Spinal cord (tissue), 10 donors: ENCODE results near the gene NRIP2. TPM values are rescaled to one million over a fixed set of nuclear protein-coding genes. Genes with fewer than 3 reads are reported as not detected.

ENCODE experiments used
- DNase-seq, 6 donors: peaks; one replicate each; pipeline versions ENCODE4 v3.0.0 to v3.0.0-alpha.2; 2013 to 2015; ENCODE audit warnings: low spot score in 6 of 6, low read depth in 4 of 6
- H3K27ac ChIP-seq: one replicate; pipeline ENCODE4 v1.5.1; 2013; ENCODE audit warnings: low read depth, low read length, control low read depth
- H3K27me3 ChIP-seq: one replicate; pipeline ENCODE4 v1.6.1; 2013; ENCODE audit warnings: low read length; ENCODE audit not compliant: control insufficient read depth, insufficient read depth
- H3K36me3 ChIP-seq: one replicate; pipeline ENCODE4 v1.6.1; 2013; ENCODE audit warnings: low read length; ENCODE audit not compliant: control insufficient read depth, insufficient read depth
- H3K4me1 ChIP-seq: one replicate; pipeline ENCODE4 v1.6.1; 2013; ENCODE audit warnings: low read length; ENCODE audit not compliant: control insufficient read depth, insufficient read depth
- H3K4me3 ChIP-seq: one replicate; pipeline ENCODE4 v1.5.1; 2013; ENCODE audit warnings: low read depth, low read length, control low read depth
- H3K9me3 ChIP-seq: one replicate; pipeline ENCODE4 v1.6.1; 2013; ENCODE audit warnings: low read length; ENCODE audit not compliant: control insufficient read depth, insufficient read depth
- WGBS: methylation state at CpG from one replicate; pipeline ENCODE4 v1.1.5; 2013; ENCODE audit warnings: missing lambda C conversion rate; ENCODE audit not compliant: insufficient coverage; 5-methylcytosine and 5-hydroxymethylcytosine counted together
- polyA plus RNA-seq, 2 donors: library from polyadenylated mRNA; unstranded; fragments of 120-200 nt; gene quantifications; one replicate each; pipeline ENCODE4 v1.2.1, GENCODE V29; 2013; ENCODE audit not compliant: insufficient read length in 2 of 2
- total RNA-seq, 2 donors: library from RNA; depleted of rRNA in 1 of 2; stranded (reverse); fragments of 120-200 nt in 1 of 2; fragments of >200 nt in 1 of 2; gene quantifications; one replicate each; pipeline versions ENCODE4 v1.2.3 to v1.2.4, GENCODE V29; 2013 to 2014
- donor health status: healthy.

Gene NRIP2
- total and polyA plus RNA-seq, 4 donors, result 1.9 to 8.2 (median 4.2) TPM

DNA sequence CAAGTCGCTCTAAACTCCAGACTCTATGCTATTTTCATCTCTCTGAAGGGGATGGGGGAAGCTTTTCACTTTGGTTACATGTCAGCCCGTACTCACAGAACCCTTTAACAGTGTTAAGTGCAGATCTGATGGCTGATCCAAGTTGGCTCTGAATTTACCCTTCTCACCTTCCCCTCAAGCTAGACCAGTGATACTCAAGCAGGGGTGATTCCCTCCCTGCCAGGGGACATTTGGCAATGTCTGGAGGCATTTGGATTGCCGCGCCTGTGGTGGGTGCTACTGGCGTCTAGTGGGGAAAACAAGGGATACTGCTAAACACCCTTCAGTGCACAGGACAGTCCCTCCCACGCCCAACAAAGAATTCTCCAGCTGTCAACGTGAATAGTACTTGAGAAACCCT, 28.0 kb upstream of the NRIP2 start:
- peaks cover 30% of the 10 kb centered on the region for H3K36me3 ChIP-seq
- no peak overlapping the region for H3K27ac ChIP-seq
- no peaks in the 10 kb centered on the region for H3K9me3 ChIP-seq
- no peak overlapping the region for H3K4me3 ChIP-seq
- DNase-seq, result no peak
- H3K27me3 ChIP-seq, result no peaks in the 10 kb centered on the region
- WGBS, result 94% methylated on average over 5 of the region's 7 CpGs
- H3K4me1 ChIP-seq, result no peaks in the 10 kb centered on the region

DNA sequence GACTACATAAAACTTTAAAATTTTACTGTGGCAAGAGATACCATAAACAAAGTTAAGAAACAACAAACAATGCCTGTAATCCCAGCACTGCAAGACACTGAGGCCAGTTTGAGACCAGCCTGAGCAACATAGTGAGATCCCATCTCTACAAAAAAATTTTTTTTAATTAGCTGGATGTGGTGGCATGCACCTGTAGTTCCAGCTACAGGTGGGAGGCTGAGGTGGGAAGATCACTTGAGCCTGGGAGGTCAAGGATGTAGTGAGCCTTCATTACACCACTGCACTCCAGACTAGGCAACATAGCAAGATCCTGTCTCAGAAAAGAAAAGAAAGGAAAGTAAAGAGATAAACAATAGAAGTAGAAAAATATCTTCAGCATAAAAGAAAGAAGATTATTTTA, 25.3 kb upstream of the NRIP2 start:
- no peak for DNase-seq
- Histone ChIP-seq H3K4me3 (no peak overlapping the region), H3K4me1 (no peaks in the 10 kb centered on the region), H3K9me3 (no peaks in the 10 kb centered on the region), H3K27me3 (no peaks in the 10 kb centered on the region), H3K36me3 (peaks cover 31% of the 10 kb centered on the region), H3K27ac (no peak overlapping the region)

- no peaks in the 10 kb centered on the region for H3K9me3 ChIP-seq
- no peak overlapping the region for H3K27ac ChIP-seq
- no peaks in the 10 kb centered on the region for H3K27me3 ChIP-seq
- peaks cover under 1% of the 10 kb centered on the region for H3K4me1 ChIP-seq
- H3K36me3 ChIP-seq, result peaks cover 25% of the 10 kb centered on the region
- DNase-seq, result no peak
- WGBS, result 91% methylated on average over 6 of the region's 12 CpGs
- no peak overlapping the region for H3K4me3 ChIP-seq
Measured at GRCh38 chr12:2858944-2859421, 24.1 kb upstream of the NRIP2 start.

DNA sequence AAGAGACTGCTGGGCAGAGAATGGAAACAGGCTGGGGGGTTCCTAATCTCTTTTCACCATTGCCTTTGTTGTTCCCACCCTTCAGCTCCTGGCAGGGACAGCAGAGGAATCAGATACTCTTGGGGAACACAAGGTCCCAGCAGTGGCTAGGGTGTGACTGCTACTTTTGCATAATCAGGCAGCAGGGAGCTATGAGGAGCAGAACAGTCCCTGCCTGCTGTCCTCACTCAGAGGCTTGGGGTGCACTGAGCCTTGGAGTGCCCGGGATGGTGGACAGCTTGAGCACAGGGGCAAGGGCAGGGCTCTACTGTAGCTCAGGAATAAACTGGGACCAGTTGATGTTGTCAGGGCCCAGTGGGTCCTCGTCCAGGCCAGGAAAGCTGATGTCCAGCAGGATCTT, 23.5 kb upstream of the NRIP2 start:
- Histone ChIP-seq H3K4me1 (peaks cover 6% of the 10 kb centered on the region), H3K4me3 (no peak overlapping the region), H3K27ac (no peak overlapping the region), H3K36me3 (peaks cover 22% of the 10 kb centered on the region), H3K27me3 (no peaks in the 10 kb centered on the region), H3K9me3 (no peaks in the 10 kb centered on the region)
- DNase-seq, result no peak
- 88% methylated on average over 2 of the region's 2 CpGs for WGBS

DNA sequence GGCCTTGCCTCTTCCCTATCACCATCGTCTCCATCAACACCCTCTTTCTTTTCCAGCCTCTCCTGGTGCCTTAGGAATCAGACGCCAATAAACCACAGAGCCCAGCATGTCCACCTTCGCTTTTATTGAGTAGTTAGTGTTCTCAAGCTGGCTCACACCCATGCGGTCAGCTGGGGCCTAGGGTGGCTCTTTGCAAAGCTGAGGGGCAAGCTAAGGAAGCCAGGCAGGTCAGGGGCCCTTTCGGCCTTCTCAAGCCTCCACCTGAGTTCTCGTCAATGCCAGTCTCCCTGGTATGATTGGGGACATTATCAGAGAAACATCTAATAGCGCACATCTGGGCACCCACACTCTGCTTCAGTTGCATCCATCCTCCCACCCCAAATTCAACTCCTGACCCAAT, 22.7 kb upstream of the NRIP2 start:
- no peak overlapping the region for H3K4me3 ChIP-seq
- H3K27me3 ChIP-seq, result no peaks in the 10 kb centered on the region
- 96% methylated on average over 5 of the region's 7 CpGs for WGBS
- H3K9me3 ChIP-seq, result no peaks in the 10 kb centered on the region
- H3K36me3 ChIP-seq, result peaks cover 20% of the 10 kb centered on the region
- no peak for DNase-seq
- no peak overlapping the region for H3K27ac ChIP-seq
- H3K4me1 ChIP-seq, result peaks cover 6% of the 10 kb centered on the region

DNA sequence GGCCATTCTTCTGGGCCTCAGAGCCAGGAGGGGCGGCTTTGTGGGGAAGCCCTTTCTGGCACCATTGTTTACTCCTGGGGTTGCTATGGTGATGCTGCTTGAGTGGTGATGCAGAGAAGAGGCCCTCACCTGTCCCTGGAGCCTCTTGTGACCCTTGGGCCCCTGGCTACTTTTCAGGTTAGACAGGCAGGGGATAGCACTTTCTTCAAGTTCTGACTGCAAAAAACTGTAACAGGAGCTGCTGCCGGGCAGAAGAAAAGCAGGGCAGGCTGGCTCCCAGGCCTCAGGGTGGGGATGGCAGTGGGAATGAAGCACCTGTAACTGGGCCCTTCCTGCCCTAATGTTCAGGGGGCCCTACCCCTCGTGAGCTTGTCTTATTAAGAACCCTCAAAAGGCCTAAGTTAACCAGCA, 22.2 kb upstream of the NRIP2 start, which contains the start of gene TEX52:
TSS of gene TEX52 (minus strand) at position 19 of the 411 bp plus-strand sequence. CDS start at position 6, 13 bp downstream.
- peaks cover 20% of the 10 kb centered on the region for H3K36me3 ChIP-seq
- 85% methylated on average over 3 of the region's 3 CpGs for WGBS
- no peaks in the 10 kb centered on the region for H3K27me3 ChIP-seq
- H3K27ac ChIP-seq, result no peak within 1 kb of the TSS
- no peak within 1 kb of the TSS for H3K4me3 ChIP-seq
- no peak for DNase-seq
- no peaks in the 10 kb centered on the region for H3K9me3 ChIP-seq
- H3K4me1 ChIP-seq, result peaks cover 6% of the 10 kb centered on the region

GRCh38 chr12:2856051-2856450, 21.2 kb upstream of the NRIP2 start:
- Histone ChIP-seq H3K9me3 (no peaks in the 10 kb centered on the region), H3K4me1 (peaks cover 6% of the 10 kb centered on the region), H3K27ac (no peak overlapping the region), H3K4me3 (no peak overlapping the region), H3K36me3 (peaks cover 20% of the 10 kb centered on the region), H3K27me3 (no peaks in the 10 kb centered on the region)
- no peak for DNase-seq
- no CpG with 5 or more reads among the region's 3 CpGs for WGBS

GRCh38 chr12:2855546-2855945, 20.7 kb upstream of the NRIP2 start:
- Histone ChIP-seq H3K4me3 (no peak overlapping the region), H3K27me3 (no peaks in the 10 kb centered on the region), H3K36me3 (peaks cover 20% of the 10 kb centered on the region), H3K9me3 (no peaks in the 10 kb centered on the region), H3K27ac (no peak overlapping the region), H3K4me1 (peaks cover 6% of the 10 kb centered on the region)
- 87% methylated on average over 7 of the region's 7 CpGs for WGBS
- DNase-seq, result no peak

- DNase-seq, result no peak
- 84% methylated on average over 20 of the region's 25 CpGs for WGBS
- H3K36me3 ChIP-seq, result peaks cover 20% of the 10 kb centered on the region
- peaks cover 6% of the 10 kb centered on the region for H3K4me1 ChIP-seq
- H3K27ac ChIP-seq, result no peak overlapping the region
- no peak overlapping the region for H3K4me3 ChIP-seq
- H3K27me3 ChIP-seq, result no peaks in the 10 kb centered on the region
- H3K9me3 ChIP-seq, result no peaks in the 10 kb centered on the region
Measured at GRCh38 chr12:2854669-2855453, 20.0 kb upstream of the NRIP2 start.

- Histone ChIP-seq H3K27ac (no peak overlapping the region), H3K9me3 (no peaks in the 10 kb centered on the region), H3K4me1 (peaks cover 6% of the 10 kb centered on the region), H3K4me3 (no peak overlapping the region), H3K27me3 (no peaks in the 10 kb centered on the region), H3K36me3 (peaks cover 11% of the 10 kb centered on the region)
- DNase-seq, result peak in 4 of 6 donors; percentile 60 to 93 (median 77)
- 2% methylated on average over 8 of the region's 11 CpGs for WGBS
Measured at GRCh38 chr12:2853626-2854025, 18.8 kb upstream of the NRIP2 start.
